ENCODE results near the gene AMDHD2. TPM values are rescaled to one million over a fixed set of nuclear protein-coding genes. Genes with fewer than 3 reads are reported as not detected.

AMDHD2 gene
- total RNA-seq, 4 donors from 2014 or later = 12.3 to 18.1 (median 13.7) TPM

DNA sequence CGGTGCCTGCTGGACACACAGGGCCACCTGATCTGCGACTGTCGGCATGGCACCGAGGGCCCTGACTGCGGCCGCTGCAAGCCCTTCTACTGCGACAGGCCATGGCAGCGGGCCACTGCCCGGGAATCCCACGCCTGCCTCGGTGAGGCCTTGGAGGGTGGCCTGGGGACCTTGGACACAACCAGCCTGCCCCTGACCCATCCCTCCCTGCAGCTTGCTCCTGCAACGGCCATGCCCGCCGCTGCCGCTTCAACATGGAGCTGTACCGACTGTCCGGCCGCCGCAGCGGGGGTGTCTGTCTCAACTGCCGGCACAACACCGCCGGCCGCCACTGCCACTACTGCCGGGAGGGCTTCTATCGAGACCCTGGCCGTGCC is 47.7 kb upstream of the AMDHD2 start:
- no peak overlapping the region for H3K4me3 ChIP-seq
- DNase-seq (no peak), ATAC-seq (no peak)
- peaks cover 36 to 46% (median 39%) of the 10 kb centered on the region in 3 donors for H3K27me3 ChIP-seq
- no peak for TF ChIP-seq POLR2A (IDR thresholded peaks at IDR 0.05)
- TF ChIP-seq, protein P1, sequence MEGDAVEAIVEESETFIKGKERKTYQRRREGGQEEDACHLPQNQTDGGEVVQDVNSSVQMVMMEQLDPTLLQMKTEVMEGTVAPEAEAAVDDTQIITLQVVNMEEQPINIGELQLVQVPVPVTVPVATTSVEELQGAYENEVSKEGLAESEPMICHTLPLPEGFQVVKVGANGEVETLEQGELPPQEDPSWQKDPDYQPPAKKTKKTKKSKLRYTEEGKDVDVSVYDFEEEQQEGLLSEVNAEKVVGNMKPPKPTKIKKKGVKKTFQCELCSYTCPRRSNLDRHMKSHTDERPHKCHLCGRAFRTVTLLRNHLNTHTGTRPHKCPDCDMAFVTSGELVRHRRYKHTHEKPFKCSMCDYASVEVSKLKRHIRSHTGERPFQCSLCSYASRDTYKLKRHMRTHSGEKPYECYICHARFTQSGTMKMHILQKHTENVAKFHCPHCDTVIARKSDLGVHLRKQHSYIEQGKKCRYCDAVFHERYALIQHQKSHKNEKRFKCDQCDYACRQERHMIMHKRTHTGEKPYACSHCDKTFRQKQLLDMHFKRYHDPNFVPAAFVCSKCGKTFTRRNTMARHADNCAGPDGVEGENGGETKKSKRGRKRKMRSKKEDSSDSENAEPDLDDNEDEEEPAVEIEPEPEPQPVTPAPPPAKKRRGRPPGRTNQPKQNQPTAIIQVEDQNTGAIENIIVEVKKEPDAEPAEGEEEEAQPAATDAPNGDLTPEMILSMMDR (IDR thresholded peaks at IDR 0.05 in 4 of 5, conservative IDR thresholded peaks at IDR 0.05 in 1 of 5) = no peak
- in situ Hi-C loops (cut with MboI; ENCODE audit: low sequenced_read_pairs in 4 of 4) (no loop called here), intact Hi-C loops (cut with DNase I; ENCODE audit: low total_unique reads) (loop anchor here (2.0 kb wide), 1 partner anchor 14 kb away; no protein-coding TSS in a partner anchor)
- H3K4me1 ChIP-seq = peaks cover 28 to 41% of the 10 kb centered on the region in 2 donors
- H3K27ac ChIP-seq = no peak overlapping the region
- H3K36me3 ChIP-seq = no peaks in the 10 kb centered on the region
- no peaks in the 10 kb centered on the region for H3K9me3 ChIP-seq

DNA sequence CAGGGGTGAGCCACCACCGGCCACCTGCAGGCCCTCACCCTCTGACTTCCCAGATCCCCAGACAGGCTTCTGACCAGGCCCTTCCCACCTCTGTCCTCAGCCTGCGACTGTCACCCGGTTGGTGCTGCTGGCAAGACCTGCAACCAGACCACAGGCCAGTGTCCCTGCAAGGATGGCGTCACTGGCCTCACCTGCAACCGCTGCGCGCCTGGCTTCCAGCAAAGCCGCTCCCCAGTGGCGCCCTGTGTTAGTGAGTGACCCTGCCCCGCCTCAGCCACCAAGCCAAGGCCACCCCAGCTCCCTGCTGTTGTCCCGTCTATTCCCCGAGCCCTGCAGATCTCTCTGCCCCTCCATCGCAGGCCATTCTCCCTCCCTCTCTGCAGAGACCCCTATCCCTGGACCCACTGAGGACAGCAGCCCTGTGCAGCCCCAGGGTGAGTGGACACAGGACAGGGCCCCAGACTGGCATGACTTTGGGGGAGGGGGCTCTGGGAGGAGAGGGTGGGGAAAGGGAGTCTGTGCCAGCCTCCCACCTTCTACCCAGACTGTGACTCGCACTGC is 47.2 kb upstream of the AMDHD2 start:
- Histone ChIP-seq H3K27me3 (peaks cover 36 to 46% (median 39%) of the 10 kb centered on the region in 3 donors), H3K4me3 (no peak overlapping the region), H3K27ac (no peak overlapping the region), H3K36me3 (no peaks in the 10 kb centered on the region), H3K9me3 (no peaks in the 10 kb centered on the region), H3K4me1 (peaks cover 26 to 41% of the 10 kb centered on the region in 2 donors)
- intact Hi-C loops (cut with DNase I; ENCODE audit: low total_unique reads) (loop anchor here (2.0 kb wide), 1 partner anchor 14 kb away; no protein-coding TSS in a partner anchor), in situ Hi-C loops (cut with MboI; ENCODE audit: low sequenced_read_pairs in 4 of 4) (no loop called here)
- TF ChIP-seq, protein P1 (IDR thresholded peaks at IDR 0.05 in 4 of 5, conservative IDR thresholded peaks at IDR 0.05 in 1 of 5) = no peak
- TF ChIP-seq POLR2A (IDR thresholded peaks at IDR 0.05) = no peak
- no peak for DNase-seq
- ATAC-seq = no peak

DNA sequence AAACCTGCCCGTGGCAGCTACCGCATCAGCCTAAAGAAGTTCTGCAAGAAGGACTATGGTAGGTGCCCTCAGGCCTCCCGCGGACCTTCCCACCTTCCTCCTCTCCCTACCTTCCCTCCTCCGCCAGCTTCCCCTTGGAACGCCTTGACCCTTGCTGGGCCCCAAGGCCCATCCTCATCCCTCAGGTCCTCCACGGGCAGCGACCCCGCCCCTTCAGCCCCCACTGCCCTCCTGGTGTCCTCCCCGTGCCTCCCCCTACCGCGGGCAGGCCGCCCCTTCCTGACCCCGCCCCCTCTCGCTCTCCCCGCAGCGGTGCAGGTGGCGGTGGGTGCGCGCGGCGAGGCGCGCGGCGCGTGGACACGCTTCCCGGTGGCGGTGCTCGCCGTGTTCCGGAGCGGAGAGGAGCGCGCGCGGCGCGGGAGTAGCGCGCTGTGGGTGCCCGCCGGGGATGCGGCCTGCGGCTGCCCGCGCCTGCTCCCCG is 46.7 kb upstream of the AMDHD2 start:
- no peak for TF ChIP-seq POLR2A (IDR thresholded peaks at IDR 0.05)
- TF ChIP-seq, protein P1 (IDR thresholded peaks at IDR 0.05 in 4 of 5, conservative IDR thresholded peaks at IDR 0.05 in 1 of 5) = no peak
- peak overlapping the region in 1 of 4 donors; percentile 27 for H3K4me3 ChIP-seq
- no peak for DNase-seq
- no peak overlapping the region for H3K27ac ChIP-seq
- intact Hi-C loops (cut with DNase I; ENCODE audit: low total_unique reads) (loop anchor here (2.0 kb wide), 1 partner anchor 13 kb away; no protein-coding TSS in a partner anchor), in situ Hi-C loops (cut with MboI; ENCODE audit: low sequenced_read_pairs in 4 of 4) (no loop called here)
- H3K9me3 ChIP-seq = no peaks in the 10 kb centered on the region
- no peak for ATAC-seq
- H3K36me3 ChIP-seq = no peaks in the 10 kb centered on the region
- peaks cover 36 to 43% (median 39%) of the 10 kb centered on the region in 3 donors for H3K27me3 ChIP-seq
- H3K4me1 ChIP-seq = peaks cover 21 to 37% of the 10 kb centered on the region in 2 donors

DNA sequence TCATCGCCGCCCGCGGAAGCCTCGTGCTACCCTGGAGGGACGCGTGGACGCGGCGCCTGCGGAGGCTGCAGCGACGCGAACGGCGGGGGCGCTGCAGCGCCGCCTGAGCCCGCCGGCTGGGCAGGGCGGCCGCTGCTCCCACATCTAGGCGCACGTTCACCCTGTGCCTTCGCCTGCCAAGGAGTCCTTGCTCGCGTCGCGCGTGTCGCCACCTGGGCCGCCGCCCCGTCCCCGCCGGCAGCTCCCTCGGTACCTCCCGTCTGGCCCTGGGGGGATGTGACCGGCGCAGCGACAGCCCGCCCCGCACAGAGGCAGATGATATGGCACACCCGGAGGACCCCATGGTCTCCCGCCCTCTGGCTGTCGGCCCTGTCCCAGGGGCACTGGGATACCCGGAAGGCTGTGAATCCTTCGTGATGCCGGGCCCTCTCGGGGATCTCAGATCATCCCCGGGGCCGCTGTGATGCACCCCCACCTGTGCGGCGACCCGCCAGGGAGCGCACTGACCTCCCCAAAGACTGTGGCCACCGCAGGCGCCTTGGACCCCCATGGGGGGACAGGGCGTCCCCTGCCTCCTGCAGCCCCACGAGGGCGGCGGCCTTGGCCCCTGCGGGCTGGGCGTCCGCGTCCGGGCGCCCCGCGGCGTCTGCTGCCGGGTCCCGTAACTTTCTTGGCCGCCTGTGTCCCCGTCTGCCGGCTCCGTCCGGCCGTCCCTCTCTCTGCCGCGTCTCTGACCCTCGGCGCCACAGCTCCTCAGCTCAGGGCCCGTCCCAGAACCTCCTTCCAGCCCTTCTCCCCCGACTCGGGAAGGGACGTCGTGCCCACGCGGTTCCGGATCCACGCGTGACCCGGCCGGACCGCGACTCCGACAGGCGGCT is 45.9 kb upstream of the AMDHD2 start:
- ATAC-seq (peak; percentile 54 to 59), DNase-seq (no peak)
- Histone ChIP-seq H3K4me1 (peaks cover 17 to 30% of the 10 kb centered on the region in 2 donors), H3K4me3 (peak overlapping the region; percentile 66 to 87 (median 72)), H3K36me3 (no peaks in the 10 kb centered on the region), H3K27ac (peak overlapping the region; percentile 81 to 91 (median 86)), H3K9me3 (no peaks in the 10 kb centered on the region), H3K27me3 (peaks cover 36 to 38% (median 38%) of the 10 kb centered on the region in 3 donors)
- in situ Hi-C loops (cut with MboI; ENCODE audit: low sequenced_read_pairs in 4 of 4) (no loop called here), intact Hi-C loops (cut with DNase I; ENCODE audit: low total_unique reads) (loop anchor here (1.0 to 2.0 kb wide), 2 partner anchors 13 to 27 kb away; no protein-coding TSS in a partner anchor)
- TF ChIP-seq, protein P1 (IDR thresholded peaks at IDR 0.05 in 4 of 5, conservative IDR thresholded peaks at IDR 0.05 in 1 of 5) = peak in 4 of 5 experiments; percentile 19 to 67 (median 34)
- peak in 1 of 2 donors; percentile 11 for TF ChIP-seq POLR2A (IDR thresholded peaks at IDR 0.05)
